Fibroblast of mammary gland (primary cell): ENCODE data around the gene DLX1.

ENCODE experiments used
- DNase-seq: peaks from one replicate; pipeline ENCODE4 v3.0.0-alpha.2; 2010; ENCODE audit warnings: low read depth
- H3K4me3 ChIP-seq: 2 replicates; pipeline ENCODE4 v1.5.1; 2011; ENCODE audit warnings: low read depth, mild to moderate bottlenecking, low read length, moderate library complexity; ENCODE audit not compliant: control insufficient read depth
- TF ChIP-seq, protein P1 (sequence below): conservative IDR thresholded peaks from 2 replicates; pipeline ENCODE4 v1.5.1; 2011; ENCODE audit warnings: low read depth, low read length, inconsistent platforms; ENCODE audit not compliant: control insufficient read depth, insufficient read depth

The DLX1 gene

DNA sequence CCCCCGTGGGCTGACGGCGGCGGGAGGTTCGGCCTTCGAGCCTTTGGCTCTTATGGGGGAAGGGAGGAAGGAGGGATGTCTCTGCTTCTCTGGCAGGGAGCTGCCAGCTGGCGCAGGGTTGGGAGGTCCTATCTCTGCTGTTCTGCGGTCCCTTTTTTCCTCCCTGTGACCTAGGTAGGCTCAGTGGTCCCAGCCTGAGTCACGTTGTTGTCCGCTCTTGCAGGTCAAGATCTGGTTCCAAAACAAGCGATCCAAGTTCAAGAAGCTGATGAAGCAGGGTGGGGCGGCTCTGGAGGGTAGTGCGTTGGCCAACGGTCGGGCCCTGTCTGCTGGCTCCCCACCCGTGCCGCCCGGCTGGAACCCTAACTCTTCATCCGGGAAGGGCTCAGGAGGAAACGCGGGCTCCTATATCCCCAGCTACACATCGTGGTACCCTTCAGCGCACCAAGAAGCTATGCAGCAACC, 2.5 kb downstream of the DLX1 start:
- no peak overlapping the region for H3K4me3 ChIP-seq
- no peak for DNase-seq
- TF ChIP-seq, protein P1, sequence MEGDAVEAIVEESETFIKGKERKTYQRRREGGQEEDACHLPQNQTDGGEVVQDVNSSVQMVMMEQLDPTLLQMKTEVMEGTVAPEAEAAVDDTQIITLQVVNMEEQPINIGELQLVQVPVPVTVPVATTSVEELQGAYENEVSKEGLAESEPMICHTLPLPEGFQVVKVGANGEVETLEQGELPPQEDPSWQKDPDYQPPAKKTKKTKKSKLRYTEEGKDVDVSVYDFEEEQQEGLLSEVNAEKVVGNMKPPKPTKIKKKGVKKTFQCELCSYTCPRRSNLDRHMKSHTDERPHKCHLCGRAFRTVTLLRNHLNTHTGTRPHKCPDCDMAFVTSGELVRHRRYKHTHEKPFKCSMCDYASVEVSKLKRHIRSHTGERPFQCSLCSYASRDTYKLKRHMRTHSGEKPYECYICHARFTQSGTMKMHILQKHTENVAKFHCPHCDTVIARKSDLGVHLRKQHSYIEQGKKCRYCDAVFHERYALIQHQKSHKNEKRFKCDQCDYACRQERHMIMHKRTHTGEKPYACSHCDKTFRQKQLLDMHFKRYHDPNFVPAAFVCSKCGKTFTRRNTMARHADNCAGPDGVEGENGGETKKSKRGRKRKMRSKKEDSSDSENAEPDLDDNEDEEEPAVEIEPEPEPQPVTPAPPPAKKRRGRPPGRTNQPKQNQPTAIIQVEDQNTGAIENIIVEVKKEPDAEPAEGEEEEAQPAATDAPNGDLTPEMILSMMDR: no peak

DNA sequence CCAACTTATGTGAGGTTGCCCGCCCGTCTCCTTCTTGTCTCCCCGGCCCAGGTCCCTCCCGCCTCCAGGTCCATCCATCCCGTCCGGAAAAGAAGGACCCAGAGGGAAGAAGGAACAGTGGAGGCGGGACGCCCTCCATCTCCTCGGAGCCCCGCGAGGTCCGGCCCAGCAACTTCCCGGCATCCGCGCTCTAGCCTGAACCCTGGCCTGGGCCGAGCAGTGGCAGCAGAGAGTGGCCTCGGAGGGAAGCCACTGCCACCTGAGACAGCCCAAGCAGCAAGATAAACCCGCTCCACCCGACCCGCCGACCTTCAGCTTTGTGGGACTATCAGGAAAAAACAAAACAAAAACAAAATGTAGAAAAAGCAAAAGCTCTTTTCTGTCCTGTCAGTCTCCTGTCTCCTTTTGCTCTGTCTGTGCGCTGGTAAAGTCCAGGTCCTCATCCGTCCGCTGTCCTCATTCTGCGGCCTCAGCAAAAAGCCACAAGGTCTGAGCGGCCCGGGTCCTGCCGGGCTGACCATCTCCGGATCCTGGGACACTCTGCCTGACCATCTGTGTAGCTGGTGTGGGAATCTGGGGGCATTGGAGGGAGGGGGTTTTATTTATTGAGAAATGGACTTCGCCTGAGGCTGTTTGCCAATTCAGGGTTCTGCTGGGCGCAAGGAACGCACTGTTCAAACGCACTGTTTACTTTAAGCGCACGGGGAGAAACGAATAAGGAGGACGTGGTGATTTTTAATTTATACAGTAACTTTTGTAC, 3.1 kb downstream of the DLX1 start:
- TF ChIP-seq, protein P1: no peak
- no peak overlapping the region for H3K4me3 ChIP-seq
- no peak for DNase-seq

DNA sequence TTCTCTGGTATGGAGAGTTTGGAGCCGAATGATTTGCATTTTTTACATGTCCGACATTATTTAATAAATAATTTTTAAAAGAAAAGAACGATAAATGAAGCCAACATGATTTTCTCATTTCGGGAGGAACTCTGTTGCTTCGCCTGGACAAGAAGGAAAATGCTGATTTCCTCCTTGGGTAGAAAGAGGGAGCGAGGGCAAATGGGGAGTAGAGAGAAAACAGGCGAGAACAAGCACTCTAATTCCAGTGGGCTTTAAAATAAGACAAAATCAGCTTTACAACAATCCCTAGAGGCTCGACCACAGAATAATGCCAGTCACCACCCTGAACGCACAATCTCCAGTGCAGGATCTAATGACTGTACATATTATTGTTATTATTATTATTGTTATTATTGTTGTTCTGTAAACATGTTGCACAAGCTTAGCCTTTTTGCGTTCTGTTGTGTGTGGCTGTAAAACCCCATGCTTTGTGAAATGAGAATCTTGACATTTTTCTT, 3.7 kb downstream of the DLX1 start:
- no peak for DNase-seq
- H3K4me3 ChIP-seq: no peak overlapping the region
- TF ChIP-seq, protein P1: no peak

DNA sequence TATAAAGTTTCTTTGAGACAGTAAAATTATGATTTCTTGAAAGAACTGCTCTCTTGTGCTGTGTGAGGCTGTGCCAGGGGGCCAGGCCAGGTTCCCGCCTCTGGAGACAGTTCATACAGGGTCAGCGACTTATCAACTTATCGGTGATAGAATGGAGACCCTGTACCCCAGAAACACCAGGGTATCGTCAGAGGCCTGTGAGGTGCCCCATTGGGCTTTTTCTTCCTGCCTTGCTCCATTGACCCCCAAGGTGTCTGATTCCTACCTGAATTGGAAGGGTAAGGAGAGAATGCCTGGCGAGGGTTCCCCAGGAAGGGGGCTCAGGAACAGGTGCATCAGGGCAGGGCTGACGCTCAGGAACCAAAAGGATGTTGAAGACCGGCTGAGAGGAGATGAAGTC, 4.3 kb downstream of the DLX1 start:
- no peak for DNase-seq
- TF ChIP-seq, protein P1: no peak
- no peak overlapping the region for H3K4me3 ChIP-seq

DNA sequence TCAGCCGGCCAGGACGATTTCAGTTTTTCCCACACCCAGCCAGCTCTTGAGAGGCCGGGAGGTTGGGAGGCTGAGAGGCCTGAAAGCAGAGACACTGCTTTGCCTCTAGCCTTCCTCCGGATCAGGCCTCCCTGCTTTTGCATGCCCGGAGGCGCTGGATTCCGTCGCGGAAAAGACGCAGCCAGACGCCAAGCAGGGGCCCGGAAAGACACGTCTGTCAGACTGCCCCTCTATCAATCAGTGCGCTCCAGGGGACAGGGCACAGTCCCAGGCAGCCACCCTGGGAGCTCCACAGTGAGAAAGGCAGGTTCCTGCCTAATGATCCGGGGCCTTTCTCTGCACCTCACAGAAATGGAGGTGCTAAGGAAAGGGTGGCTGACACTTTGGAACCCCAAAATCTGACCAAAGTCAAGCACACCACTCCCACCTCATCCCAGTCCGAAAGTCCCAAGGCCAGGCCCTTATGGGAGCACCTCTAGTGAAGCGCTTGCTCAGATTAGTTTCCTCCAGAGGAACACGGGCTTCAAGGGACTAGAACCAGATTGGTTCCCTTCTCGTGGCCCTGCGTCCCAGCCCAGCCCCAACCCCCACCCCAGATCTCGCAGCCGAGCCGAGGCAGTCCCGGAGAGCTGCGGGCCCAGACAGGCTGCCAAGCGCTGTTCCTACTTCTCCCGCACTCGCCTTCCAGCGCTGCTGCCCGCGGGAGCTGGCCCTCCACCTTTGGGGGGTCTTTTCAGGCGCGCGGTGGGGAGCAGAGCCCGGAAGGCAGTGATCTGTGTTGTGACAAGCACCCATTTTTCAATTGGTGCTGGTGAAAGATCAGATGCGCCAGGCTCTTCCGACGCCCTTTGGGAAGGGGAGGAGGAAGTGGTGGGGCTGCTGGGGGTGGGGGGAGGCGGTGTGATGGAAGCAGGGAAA, 5.0 kb downstream of the DLX1 start:
- TF ChIP-seq, protein P1: no peak
- no peak for DNase-seq
- no peak overlapping the region for H3K4me3 ChIP-seq

DNA sequence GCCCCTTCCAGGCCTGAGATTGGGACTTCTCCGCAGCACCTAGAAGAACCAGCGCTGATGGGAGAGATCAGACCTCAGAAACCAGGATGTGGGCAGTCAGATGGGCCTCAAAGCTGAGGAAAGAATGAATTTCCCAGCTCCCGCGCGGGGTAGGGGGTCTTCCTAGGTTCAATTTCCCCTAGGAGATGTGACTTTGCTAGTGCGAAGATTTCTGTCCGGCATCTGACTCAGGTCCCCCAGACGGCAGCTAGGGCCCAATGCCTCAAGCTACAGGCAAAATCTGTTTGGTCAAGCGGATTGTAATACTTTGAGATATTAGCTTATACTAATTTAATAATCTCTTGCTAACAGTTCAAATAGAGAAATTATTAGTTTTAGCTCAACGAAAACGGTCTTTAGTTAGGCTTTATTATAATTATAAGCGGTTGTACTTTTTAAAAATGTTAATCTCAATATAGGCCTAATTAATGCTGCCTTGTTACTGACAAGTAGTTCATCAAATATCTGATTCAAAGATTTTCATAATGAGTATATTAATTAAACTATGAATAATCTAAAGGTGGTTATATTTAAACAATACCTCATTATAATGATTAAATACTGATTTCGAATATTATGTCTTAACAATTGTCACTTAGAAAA, 5.8 kb downstream of the DLX1 start:
- DNase-seq: no peak
- TF ChIP-seq, protein P1: no peak
- no peak overlapping the region for H3K4me3 ChIP-seq
